NT2/D1 (cell line): ENCODE data around the gene BTLA.

ENCODE experiments used
- SUZ12 ChIP-seq: IDR thresholded peaks from 2 replicates; pipeline ENCODE4 v1.6.1; 2011; ENCODE audit not compliant: insufficient read length, insufficient read depth; ENCODE audit errors: extremely low read depth
- YY1 ChIP-seq: IDR thresholded peaks from 2 replicates; pipeline ENCODE4 v1.6.1; 2011; ENCODE audit not compliant: insufficient read length, insufficient read depth

- TF ChIP-seq SUZ12 (no peak), YY1 (no peak)
Observed at GRCh38 chr3:112472691-112473090, 26.6 kb downstream of the BTLA start.
